Measurements from ENCODE around the gene NUP210L. TPM values are rescaled to one million over a fixed set of nuclear protein-coding genes. Genes with fewer than 3 reads are reported as not detected.

NUP210L gene
- total and polyA plus RNA-seq, 9 of the 15 experiments (the other 6 are each of a cell fraction or from before 2014, with no cell fraction given): 0.01 to 0.04 TPM; not detected in 7

DNA sequence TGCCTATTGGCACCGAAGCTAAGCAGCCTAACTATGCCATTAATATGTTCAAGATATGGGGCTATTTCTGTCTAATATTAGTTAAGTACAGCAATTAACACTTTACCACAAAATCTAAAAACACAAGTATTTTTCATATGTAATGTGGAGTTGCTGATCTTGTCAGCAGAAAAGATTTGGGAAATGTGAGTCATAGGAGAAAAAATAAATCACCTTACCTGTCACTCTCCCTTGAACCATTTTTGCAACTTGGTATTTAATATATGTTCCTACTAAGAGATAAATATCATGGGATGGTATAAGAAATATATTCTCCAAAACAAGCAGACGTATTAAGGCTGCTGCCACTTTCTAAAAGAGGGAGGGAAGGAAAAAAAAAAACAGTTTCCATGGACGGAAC is 17.0 kb downstream of the NUP210L start (continued):
- TF ChIP-seq SMARCB1 (IDR thresholded peaks at IDR 0.05; ENCODE audit: insufficient read length, low read depth) (no peak), KDM1A (IDR thresholded peaks at IDR 0.05) (peak in 1 of 2 experiments; percentile 35; a peak in 1 of 4 replicates), RCOR1 (IDR thresholded peaks at IDR 0.05; ENCODE audit: borderline replicate concordance in 1 of 2, low read depth in 2 of 2, low read length in 2 of 2) (peak in 1 of 2 experiments; percentile 51; a peak in 1 of 4 replicates), KDM2B (CRISPR knock-in tag; IDR thresholded peaks at IDR 0.05) (no peak), CHD4 (IDR thresholded peaks at IDR 0.05; ENCODE audit: insufficient read depth, insufficient replicate concordance, low read depth, low read length, poor library complexity, severe bottlenecking) (no peak), ZNF668 (CRISPR knock-in tag; IDR thresholded peaks at IDR 0.05) (no peak), JUND (IDR thresholded peaks at IDR 0.05; ENCODE audit: borderline replicate concordance, low read depth, low read length) (peak; percentile 94), JUND (tag; IDR thresholded peaks at IDR 0.05; ENCODE audit: borderline replicate concordance, low read depth, low read length) (peak; percentile 94), FOSL1 (tag; conservative IDR thresholded peaks at IDR 0.05) (peak; percentile 93), PTRF (tag; IDR thresholded peaks at IDR 0.05) (no peak), ZKSCAN8 (CRISPR knock-in tag; IDR thresholded peaks at IDR 0.05) (no peak), MED1 (CRISPR knock-in tag; IDR thresholded peaks at IDR 0.05; ENCODE audit: borderline replicate concordance) (no peak), ZSCAN32 (CRISPR knock-in tag; IDR thresholded peaks at IDR 0.05) (no peak), YBX1 (IDR thresholded peaks at IDR 0.05) (no peak), NRF1 (conservative IDR thresholded peaks at IDR 0.05 in 1 of 2, IDR thresholded peaks at IDR 0.05 in 1 of 2) (no peak), MEIS2 (IDR thresholded peaks at IDR 0.05; ENCODE audit: partially characterized antibody) (peak; percentile 98), SMARCE1 (IDR thresholded peaks at IDR 0.05) (peak; percentile 92), MXI1 (IDR thresholded peaks at IDR 0.05; ENCODE audit: low read depth, low read length) (no peak), TAL1 (IDR thresholded peaks at IDR 0.05) (no peak), DPF2 (IDR thresholded peaks at IDR 0.05) (peak; percentile 72), NELFE (IDR thresholded peaks at IDR 0.05; ENCODE audit: insufficient read depth, insufficient read length) (no peak), TAF7 (tag; IDR thresholded peaks at IDR 0.05) (no peak)
- TF ChIP-seq, protein P1, sequence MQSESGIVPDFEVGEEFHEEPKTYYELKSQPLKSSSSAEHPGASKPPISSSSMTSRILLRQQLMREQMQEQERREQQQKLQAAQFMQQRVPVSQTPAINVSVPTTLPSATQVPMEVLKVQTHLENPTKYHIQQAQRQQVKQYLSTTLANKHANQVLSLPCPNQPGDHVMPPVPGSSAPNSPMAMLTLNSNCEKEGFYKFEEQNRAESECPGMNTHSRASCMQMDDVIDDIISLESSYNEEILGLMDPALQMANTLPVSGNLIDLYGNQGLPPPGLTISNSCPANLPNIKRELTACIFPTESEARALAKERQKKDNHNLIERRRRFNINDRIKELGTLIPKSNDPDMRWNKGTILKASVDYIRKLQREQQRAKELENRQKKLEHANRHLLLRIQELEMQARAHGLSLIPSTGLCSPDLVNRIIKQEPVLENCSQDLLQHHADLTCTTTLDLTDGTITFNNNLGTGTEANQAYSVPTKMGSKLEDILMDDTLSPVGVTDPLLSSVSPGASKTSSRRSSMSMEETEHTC (IDR thresholded peaks at IDR 0.05): no peak
- TF ChIP-seq, protein P2, sequence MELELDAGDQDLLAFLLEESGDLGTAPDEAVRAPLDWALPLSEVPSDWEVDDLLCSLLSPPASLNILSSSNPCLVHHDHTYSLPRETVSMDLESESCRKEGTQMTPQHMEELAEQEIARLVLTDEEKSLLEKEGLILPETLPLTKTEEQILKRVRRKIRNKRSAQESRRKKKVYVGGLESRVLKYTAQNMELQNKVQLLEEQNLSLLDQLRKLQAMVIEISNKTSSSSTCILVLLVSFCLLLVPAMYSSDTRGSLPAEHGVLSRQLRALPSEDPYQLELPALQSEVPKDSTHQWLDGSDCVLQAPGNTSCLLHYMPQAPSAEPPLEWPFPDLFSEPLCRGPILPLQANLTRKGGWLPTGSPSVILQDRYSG (tag; conservative IDR thresholded peaks at IDR 0.05; ENCODE audit: low read depth): no peak
- TF ChIP-seq, protein P3, sequence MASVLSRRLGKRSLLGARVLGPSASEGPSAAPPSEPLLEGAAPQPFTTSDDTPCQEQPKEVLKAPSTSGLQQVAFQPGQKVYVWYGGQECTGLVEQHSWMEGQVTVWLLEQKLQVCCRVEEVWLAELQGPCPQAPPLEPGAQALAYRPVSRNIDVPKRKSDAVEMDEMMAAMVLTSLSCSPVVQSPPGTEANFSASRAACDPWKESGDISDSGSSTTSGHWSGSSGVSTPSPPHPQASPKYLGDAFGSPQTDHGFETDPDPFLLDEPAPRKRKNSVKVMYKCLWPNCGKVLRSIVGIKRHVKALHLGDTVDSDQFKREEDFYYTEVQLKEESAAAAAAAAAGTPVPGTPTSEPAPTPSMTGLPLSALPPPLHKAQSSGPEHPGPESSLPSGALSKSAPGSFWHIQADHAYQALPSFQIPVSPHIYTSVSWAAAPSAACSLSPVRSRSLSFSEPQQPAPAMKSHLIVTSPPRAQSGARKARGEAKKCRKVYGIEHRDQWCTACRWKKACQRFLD (CRISPR knock-in tag; IDR thresholded peaks at IDR 0.05): no peak

Data from K562 (cell line).